SIG-M5 treated with dmso at 0.1 percent for 504 hours (cell line): Measurements from ENCODE around the gene CLDN7.
"Not testable (repeated sequence)": the region's sequence is repeated elsewhere in the genome, so short reads cannot be mapped to it uniquely, and the experiment has no call there.

Experiments
- DNase-seq: peaks from one replicate; lab custom pipeline; 2025; ENCODE audit not compliant: unreplicated experiment; lab: John Stamatoyannopoulos, UW

The CLDN7 gene

GRCh38 chr17:7256766-7257456 lies 5.4 kb downstream of the CLDN7 start:
- no peak for DNase-seq

GRCh38 chr17:7254511-7254910 lies 7.8 kb downstream of the CLDN7 start:
- no peak for DNase-seq

DNA sequence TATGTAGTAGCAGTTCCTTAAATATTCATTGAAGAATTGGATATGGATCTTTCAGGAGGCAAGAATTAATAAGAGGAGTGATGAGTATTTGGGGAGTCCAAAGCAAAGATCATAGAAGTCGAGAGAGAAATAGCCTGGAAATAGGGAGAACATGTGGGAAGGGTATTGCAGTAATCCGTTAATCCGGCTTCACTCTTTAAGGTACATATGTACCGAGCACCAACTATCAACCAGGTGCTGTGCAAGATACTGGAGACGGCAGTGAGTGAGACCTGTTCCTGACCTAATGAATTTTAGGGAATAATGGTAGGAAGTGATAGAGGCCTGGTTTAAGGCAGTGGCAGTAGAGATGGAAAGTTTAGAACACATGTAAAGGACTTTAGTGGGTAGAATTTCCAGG lies 9.2 kb downstream of the CLDN7 start:
- DNase-seq: no peak

GRCh38 chr17:7252176-7253043 lies 9.9 kb downstream of the CLDN7 start, which contains the start of gene ELP5:
Gene ELP5 (plus strand): TSS chr17:7252215. CDS start chr17:7252551, 336 bp downstream.
- DNase-seq: peak; percentile 86

GRCh38 chr17:7251661-7252175 lies 10.6 kb downstream of the CLDN7 start, which contains the start of gene CTDNEP1:
Gene CTDNEP1 (minus strand): TSS chr17:7251734. CDS start chr17:7251296, 438 bp downstream.
- peak; percentile 98 for DNase-seq

GRCh38 chr17:7250695-7251627 lies 11.3 kb downstream of the CLDN7 start:
- no peak for DNase-seq

GRCh38 chr17:7249830-7250229 lies 12.4 kb downstream of the CLDN7 start:
- peak; percentile 46 for DNase-seq

DNA sequence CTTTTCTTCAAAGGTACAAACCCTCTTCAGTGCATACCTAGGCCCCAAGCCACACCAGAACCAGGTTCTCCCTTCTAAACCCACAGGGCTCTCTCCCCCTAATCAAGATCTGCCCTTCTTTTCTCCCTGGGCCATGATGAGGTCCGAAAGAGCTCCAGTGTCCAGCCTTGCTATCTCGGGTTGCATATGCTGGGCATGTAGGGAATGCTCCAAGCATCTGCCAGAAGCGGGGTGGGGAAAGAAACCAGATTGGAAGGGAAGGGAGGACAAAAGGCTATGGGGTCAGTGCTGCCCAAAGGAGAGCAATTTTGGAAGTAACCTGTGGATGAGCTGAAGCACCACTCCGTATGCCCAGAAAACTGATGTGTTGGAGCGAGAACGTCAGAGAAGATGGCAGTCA lies 13.1 kb downstream of the CLDN7 start:
- no peak for DNase-seq

DNA sequence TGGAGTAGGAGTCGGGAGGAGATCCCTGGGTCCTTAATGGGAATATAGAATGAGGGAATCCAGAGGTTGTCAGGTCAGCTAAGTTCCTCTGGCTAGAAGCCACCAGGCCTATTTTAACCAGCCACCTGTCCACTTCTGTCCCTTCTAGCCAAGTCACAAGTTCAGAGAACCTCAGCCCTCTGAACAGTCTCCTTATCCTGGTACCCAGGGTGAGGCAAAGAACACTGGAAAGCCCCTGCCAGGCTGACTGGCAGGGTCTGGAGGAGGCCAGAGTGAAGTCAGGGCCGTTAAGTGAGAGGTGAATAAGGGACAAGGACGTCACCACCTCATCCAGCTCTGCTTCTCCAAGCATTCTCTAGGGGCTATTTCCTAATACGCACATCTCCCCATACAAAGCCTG lies 13.5 kb downstream of the CLDN7 start:
- no peak for DNase-seq

GRCh38 chr17:7246779-7247178 lies 15.5 kb downstream of the CLDN7 start:
- no peak for DNase-seq

GRCh38 chr17:7243838-7244237 lies 18.4 kb downstream of the CLDN7 start:
- DNase-seq: not testable (repeated sequence)

- DNase-seq: no peak
Observed at GRCh38 chr17:7243453-7243729, 18.9 kb downstream of the CLDN7 start.

DNA sequence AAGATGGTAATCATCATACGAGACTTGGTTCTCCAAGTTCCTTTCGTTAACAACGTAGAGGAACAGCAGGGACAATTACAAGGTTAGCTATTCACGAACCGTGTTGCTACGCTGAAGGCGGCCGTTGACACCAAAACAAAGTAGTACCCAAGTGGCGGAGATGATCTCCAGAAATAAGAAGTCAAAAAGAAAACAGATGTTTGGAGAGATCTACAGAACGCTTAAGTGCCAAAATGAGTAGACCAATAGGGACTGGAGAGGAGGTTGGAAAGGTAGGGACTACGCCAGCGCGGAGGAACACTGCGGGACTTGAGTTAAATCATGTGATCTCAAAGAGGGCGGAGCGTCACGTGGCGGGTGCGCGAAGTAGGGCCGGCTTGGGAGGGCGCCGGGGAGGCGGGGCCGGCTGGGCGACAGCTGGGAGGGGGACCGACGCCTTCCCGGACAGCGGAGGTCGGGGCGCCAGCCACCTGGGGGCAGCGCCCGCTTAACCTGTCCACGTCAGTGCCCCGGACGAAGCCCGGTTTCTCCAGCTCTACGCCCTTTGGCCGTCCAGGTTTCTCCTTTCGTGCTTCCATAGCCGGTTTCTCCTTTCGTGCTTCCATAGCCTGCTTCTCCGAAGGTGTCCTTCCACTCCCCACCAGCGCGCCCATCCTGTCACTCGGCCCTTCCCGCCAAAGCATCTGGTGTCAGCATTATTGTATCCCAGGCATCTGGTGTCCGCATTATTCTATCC lies 19.4 kb downstream of the CLDN7 start:
- peak; percentile 86 for DNase-seq

- peak; percentile 83 for DNase-seq
Observed at GRCh38 chr17:7241783-7242716, 20.2 kb downstream of the CLDN7 start, which contains the start of gene GABARAP. Gene GABARAP (minus strand): TSS chr17:7242449. CDS start chr17:7242330, 119 bp downstream.

DNA sequence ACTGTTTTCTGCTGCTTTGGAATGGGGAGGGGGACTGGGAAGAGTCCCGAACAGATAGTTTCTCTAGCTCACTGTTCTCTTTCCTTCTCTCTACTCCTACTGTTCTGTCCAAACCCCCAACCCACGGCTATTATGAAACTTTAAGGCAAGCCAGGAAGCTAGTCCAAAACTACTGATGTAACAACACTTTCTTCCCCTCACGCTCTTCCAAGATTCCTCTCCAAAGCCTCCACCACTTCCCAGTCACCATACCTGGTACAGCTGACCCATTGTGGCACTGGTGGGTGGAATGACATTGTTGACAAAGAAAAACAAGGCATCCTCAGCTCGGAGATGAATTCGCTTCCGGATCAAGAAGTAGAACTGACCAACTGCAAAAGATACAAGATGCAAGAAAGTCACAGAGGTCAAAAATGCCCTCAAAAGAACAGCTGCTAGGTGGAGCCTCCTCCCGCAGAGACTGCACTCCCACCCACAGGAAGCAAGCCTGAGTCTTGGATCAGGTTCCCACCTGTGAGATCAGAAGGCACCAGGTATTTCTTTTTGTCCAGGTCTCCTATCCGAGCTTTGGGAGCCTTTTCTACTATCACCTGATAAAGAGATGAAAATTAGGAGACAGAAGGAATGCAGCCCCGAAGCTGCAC lies 21.1 kb downstream of the CLDN7 start:
- DNase-seq: no peak

DNA sequence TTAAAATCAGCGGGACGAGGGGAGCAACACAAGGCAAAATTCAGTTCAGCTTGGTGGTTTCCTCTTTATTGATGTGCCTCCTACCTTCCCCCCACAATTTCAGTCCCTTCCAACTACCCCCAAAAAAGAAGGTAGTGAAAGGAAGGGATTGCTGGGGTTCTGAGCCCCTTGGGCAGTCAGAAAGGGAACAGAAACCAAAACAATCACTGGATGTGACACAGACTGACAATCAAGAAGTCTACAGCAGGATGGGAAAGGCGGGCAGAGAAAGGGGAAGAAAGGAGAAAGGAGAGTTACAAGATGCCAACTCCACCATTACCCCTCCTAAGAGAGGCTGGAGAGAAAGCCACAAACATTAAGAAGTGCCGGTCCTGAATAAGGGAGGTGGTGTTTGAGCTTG lies 21.9 kb downstream of the CLDN7 start:
- peak; percentile 88 for DNase-seq

- DNase-seq: peak; percentile 99
Observed at GRCh38 chr17:7239091-7240027, 22.9 kb downstream of the CLDN7 start, which contains the start of gene PHF23. Gene PHF23 (minus strand): TSS chr17:7239457. CDS start chr17:7239279, 178 bp downstream.
